GM10248 (cell line): ENCODE results near the gene DQX1.

Source experiments
- CTCF ChIA-PET: fragments of 300-600 bp; sonication (Branson Sonifier 250); formaldehyde crosslinking; extraction: SDS; loops from one replicate; lab custom pipeline; 2021; ENCODE audit warnings: antibody characterized with exemption; lab: Yijun Ruan, JAX
- POLR2A ChIA-PET: fragments of 350-650 bp; sonication (Branson Sonifier 250); formaldehyde crosslinking; extraction: SDS; loops from one replicate; lab custom pipeline; 2020; ENCODE audit warnings: antibody characterized with exemption; lab: Yijun Ruan, JAX
- DNase-seq: peaks from one replicate; pipeline ENCODE4 v3.0.0; 2012; ENCODE audit errors: extremely low spot score
- CTCF ChIP-seq: IDR thresholded peaks from 2 replicates; pipeline ENCODE4 v1.5.1; 2012; ENCODE audit warnings: mild to moderate bottlenecking, low read depth; ENCODE audit errors: extremely low read depth, missing control alignments, control extremely low read depth

Gene DQX1

GRCh38 chr2:74481961-74482800, 43.9 kb downstream of the DQX1 start:
- no peak for TF ChIP-seq CTCF
- CTCF ChIA-PET, result interaction anchor here (0.9 to 5.3 kb wide), 34 partner anchors 8 to 147 kb away, joined by 3 to 106 read pairs (median 5); partner anchors contain the start of genes AUP1, HTRA2, INO80B and LBX2
- POLR2A ChIA-PET, result interaction anchor here (0.6 to 1.9 kb wide), 5 partner anchors 10 to 304 kb away, joined by 3 to 4 read pairs (median 4); partner anchors contain the start of genes INO80B and MRPL53
- DNase-seq, result peak; percentile 67

- TF ChIP-seq CTCF, result no peak
- ChIA-PET CTCF (interaction anchor here (0.8 to 5.3 kb wide), 16 partner anchors 8 to 232 kb away, joined by 3 to 106 read pairs (median 8); partner anchors contain the start of genes MOGS, MRPL53, PCGF1 and WBP1), POLR2A (interaction anchor here (0.6 to 1.2 kb wide), 5 partner anchors 14 to 658 kb away, joined by 3 to 4 read pairs (median 3); no protein-coding TSS in a partner anchor)
- DNase-seq, result no peak
Measured at GRCh38 chr2:74481431-74481830, 44.6 kb downstream of the DQX1 start.

- CTCF ChIA-PET, result interaction anchor here (1.1 to 4.1 kb wide), 18 partner anchors 8 to 652 kb away, joined by 3 to 27 read pairs (median 5); partner anchors contain the start of genes CCDC142, INO80B, MOGS and TTC31
Measured at GRCh38 chr2:74474899-74475298, 51.1 kb downstream of the DQX1 start.

GRCh38 chr2:74474481-74474880, 51.5 kb downstream of the DQX1 start:
- ChIA-PET CTCF (interaction anchor here (1.1 to 4.1 kb wide), 15 partner anchors 9 to 652 kb away, joined by 3 to 27 read pairs (median 5); partner anchors contain the start of genes CCDC142, INO80B, MOGS and TTC31), POLR2A (interaction anchor here (0.7 to 0.8 kb wide), 2 partner anchors 16 to 19 kb away, joined by 3 to 4 read pairs; partner anchors contain the start of gene WBP1)
- DNase-seq, result no peak
- no peak for TF ChIP-seq CTCF

More at GRCh38 chr2:74474899-74475298, 51.1 kb downstream of the DQX1 start:
- DNase-seq, result no peak
- POLR2A ChIA-PET, result interaction anchor here (1.0 kb wide), 1 partner anchor 17 kb away, joined by 4 read pairs; the partner anchor contains the start of gene WBP1
- peak; percentile 43 for TF ChIP-seq CTCF

GRCh38 chr2:74472945-74473258, 53.1 kb downstream of the DQX1 start:
- no peak for DNase-seq
- no peak for TF ChIP-seq CTCF
- ChIA-PET CTCF (interaction anchor here (1.0 to 4.1 kb wide), 6 partner anchors 9 to 114 kb away, joined by 3 to 27 read pairs (median 14); partner anchors contain the start of genes CCDC142, INO80B, TTC31 and WBP1), POLR2A (interaction anchor here (0.8 to 2.3 kb wide), 2 partner anchors 15 to 66 kb away, joined by 3 to 8 read pairs; partner anchors contain the start of gene WBP1)

GRCh38 chr2:74472086-74472944, 53.7 kb downstream of the DQX1 start, which contains the start of gene MRPL53:
TSS of gene MRPL53 (minus strand) at chr2:74472680. CDS start at chr2:74472660, 20 bp downstream.
- peak; percentile 88 for DNase-seq
- ChIA-PET CTCF (interaction anchor here (1.0 to 4.1 kb wide), 6 partner anchors 10 to 114 kb away, joined by 3 to 27 read pairs (median 14); partner anchors contain the start of genes CCDC142, INO80B, TTC31 and WBP1), POLR2A (interaction anchor here (0.8 to 2.3 kb wide), 3 partner anchors 10 to 66 kb away, joined by 3 to 8 read pairs (median 4); partner anchors contain the start of genes CCDC142, TTC31 and WBP1)
- TF ChIP-seq CTCF, result no peak
